ENCODE results near the gene GZMM.

GZMM gene

DNA sequence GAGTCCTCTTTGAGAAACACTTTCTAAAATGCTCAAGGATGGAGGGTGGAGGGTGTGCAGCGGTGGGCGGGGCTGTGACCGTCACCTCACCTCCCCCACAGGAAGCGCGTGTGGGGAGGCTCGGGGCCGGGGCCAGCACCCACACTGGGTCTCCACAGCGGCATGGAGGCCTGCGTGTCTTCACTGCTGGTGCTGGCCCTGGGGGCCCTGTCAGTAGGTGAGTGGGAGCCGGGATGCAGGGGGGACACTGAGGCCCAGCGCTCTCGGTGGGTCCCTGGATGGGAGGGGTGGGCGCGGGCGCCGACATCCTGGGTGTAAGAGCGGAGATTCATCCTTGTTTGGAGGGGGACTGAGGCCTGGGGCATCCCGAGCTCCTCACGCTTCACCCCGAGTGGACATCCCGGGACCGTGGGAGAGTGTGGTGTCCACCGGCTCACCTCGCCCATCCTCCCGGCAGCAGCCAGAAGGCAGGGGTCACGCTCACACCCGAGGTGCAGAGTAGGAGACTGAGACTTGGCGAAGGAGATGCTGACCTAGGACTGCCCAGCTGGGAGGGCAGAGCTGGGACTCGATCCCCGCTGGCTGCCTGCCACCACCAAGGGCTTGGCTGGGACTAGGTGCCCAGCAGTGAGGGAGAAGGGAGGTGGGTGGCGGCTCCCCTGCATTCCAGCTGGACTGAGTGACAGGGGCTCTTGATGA lies at the start of gene GZMM:
Gene GZMM (plus strand): TSS at position 144 of the 699 bp plus-strand sequence. CDS start 19 bp downstream, at position 163.
- Mint-ChIP-seq H3K4me1 (peaks cover 21% of the 10 kb centered on the region), H3K36me3 (peaks cover 11% of the 10 kb centered on the region), H3K27ac (peak within 1 kb of the TSS; percentile 90), H3K9me3 (no peaks in the 10 kb centered on the region), H3K4me3 (peak within 1 kb of the TSS; percentile 80), H3K27me3 (peaks cover 10% of the 10 kb centered on the region)
- CTCF ChIA-PET = interaction anchor here (0.9 to 1.1 kb wide), 2 partner anchors 10 to 12 kb away, joined by 3 read pairs; no protein-coding TSS in a partner anchor
- peak; percentile 86 for DNase-seq

DNA sequence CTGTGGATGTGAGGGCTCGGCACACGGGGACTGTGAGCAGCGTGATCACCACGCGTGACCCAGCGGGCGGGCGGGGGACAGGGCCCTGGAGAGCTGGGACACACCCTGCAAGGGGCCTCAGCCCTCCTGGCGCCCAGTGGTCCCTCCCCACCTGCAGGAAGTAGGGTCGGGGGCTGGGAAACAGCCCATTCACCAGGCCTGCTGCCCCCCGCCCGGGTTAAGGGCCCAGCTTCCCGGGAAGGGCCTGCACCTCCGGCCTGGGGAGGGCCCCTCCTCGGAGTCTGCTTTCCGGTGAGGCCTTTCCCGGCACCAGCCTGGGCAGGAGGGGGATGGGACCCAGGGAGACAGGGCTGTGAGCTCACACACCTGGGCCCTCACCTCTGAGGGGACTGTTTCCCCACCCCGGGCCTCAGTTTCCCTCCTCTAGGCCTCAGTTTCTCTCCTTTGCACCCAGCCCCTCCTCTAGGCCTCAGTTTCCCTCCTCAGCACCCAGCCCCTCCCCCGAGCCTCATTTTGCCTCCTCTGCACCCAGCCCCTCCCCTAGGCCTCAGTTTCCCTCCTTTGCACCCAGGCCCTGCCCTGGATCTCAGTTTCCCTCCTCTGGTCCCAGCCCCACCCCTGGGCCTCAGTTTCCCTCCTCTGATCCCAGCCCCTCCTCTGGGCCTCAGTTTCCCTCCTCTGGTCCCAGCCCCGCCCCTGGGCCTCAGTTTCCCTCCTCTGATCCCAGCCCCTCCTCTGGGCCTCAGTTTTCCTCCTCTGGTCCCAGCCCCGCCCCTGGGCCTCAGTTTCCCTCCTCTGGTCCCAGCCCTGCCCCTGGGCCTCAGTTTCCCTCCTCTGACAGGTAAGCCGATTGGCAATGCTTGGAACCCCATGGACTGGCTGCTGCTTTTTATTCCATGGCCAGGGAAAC lies 49.4 kb upstream of the GZMM start:
- Mint-ChIP-seq H3K27me3 (peaks cover 50% of the 10 kb centered on the region), H3K9me3 (peaks cover 7% of the 10 kb centered on the region), H3K4me1 (peaks cover 21% of the 10 kb centered on the region), H3K36me3 (no peaks in the 10 kb centered on the region), H3K4me3 (no peak overlapping the region), H3K27ac (no peak overlapping the region)
- CTCF ChIA-PET = interaction anchor here (2.7 kb wide), 1 partner anchor 11 kb away, joined by 18 read pairs; no protein-coding TSS in a partner anchor
- no peak for DNase-seq

DNA sequence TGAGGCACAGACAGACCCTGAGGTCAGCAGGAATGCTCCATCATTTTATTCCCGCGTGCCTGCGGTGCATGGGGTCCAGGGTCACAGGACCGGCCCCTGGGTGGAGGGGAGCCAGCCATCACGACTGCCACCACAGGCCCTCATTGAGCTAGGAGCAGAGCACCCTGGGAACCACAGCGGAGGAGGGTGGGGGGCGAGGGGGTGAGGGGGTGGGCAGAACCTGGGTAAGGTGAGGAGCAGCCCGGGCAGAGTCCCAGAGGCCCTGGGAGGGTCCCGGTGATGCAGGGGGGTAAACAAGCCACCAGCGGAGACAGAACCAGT lies 48.8 kb upstream of the GZMM start:
- H3K9me3 Mint-ChIP-seq = peaks cover 7% of the 10 kb centered on the region
- H3K27me3 Mint-ChIP-seq = peaks cover 57% of the 10 kb centered on the region
- peaks cover 15% of the 10 kb centered on the region for H3K4me1 Mint-ChIP-seq
- H3K4me3 Mint-ChIP-seq = no peak overlapping the region
- H3K27ac Mint-ChIP-seq = no peak overlapping the region
- DNase-seq = no peak
- H3K36me3 Mint-ChIP-seq = no peaks in the 10 kb centered on the region
- CTCF ChIA-PET = interaction anchor here (0.6 to 2.7 kb wide), 4 partner anchors 10 to 34 kb away, joined by 3 to 18 read pairs (median 7); no protein-coding TSS in a partner anchor

DNA sequence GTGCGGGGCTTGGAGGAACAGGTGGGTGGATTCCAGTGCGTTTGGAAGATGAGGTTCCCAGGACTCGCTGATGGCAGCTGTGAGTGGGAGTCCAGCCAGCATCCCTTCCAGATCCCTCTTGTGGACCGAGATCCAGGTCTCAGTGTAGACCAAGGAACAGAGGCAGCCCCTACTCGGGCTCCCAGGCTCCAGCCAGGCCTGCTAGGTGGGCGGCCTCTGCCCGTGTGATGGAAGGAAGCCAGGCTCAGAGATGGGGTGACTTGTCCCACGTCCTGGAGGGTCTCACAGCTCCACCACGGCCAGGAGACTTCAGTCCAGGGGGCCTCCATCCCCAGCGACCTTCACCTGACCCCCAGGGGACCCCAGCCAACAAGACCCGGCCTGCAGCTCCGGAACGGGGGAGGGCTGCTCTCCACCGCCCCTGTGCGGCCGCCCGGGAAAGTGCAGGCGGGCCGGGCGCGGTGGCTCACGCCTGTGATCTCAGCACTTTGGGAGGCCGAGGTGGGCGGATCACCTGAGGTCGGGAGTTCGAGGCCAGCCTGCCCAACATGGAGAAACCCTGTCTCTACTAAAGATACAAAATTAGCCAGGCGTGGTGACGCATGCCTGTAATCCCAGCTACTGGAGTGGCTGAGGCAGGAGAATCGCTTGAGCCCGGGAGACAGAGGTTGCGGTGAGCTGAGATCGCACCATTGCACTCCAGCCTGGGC lies 48.3 kb upstream of the GZMM start:
- H3K36me3 Mint-ChIP-seq = no peaks in the 10 kb centered on the region
- peak; percentile 63 for DNase-seq
- peaks cover 7% of the 10 kb centered on the region for H3K9me3 Mint-ChIP-seq
- peaks cover 62% of the 10 kb centered on the region for H3K27me3 Mint-ChIP-seq
- H3K4me3 Mint-ChIP-seq = no peak overlapping the region
- H3K4me1 Mint-ChIP-seq = peaks cover 9% of the 10 kb centered on the region
- CTCF ChIA-PET = interaction anchor here (0.6 to 2.7 kb wide), 4 partner anchors 10 to 34 kb away, joined by 3 to 18 read pairs (median 7); no protein-coding TSS in a partner anchor
- H3K27ac Mint-ChIP-seq = no peak overlapping the region

DNA sequence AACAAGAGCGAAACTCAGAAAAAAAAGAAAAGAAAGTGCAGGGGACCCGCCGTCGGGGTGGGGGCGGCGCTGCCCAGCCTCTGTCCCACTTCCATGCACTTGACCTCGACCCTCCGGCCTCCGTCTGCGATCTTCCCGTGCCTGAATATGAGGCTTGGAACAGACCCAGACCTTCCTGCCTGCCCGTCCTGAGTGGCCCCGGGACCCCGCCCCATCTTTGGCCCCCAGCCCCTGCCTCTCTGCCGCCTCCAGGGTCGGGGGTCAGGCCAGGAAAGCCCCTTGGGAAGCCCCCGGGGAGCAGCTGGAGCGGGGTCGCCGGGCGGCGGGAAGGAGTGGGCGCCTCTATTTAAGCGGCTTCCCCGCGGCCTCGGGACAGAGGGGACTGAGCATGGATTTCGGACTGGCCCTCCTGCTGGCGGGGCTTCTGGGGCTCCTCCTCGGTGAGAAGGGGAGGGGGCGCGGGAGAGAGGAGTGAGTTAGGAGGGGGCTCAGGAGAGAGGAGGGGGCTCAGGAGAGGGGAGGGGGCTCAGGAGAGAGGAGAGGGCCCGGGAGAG lies 47.7 kb upstream of the GZMM start, which contains the start of gene MADCAM1:
Gene MADCAM1 (plus strand): TSS at position 375 of the 554 bp plus-strand sequence. CDS start 14 bp downstream, at position 389.
- Mint-ChIP-seq H3K27ac (no peak within 1 kb of the TSS), H3K4me3 (no peak within 1 kb of the TSS), H3K36me3 (no peaks in the 10 kb centered on the region), H3K4me1 (peaks cover 9% of the 10 kb centered on the region), H3K27me3 (peaks cover 64% of the 10 kb centered on the region), H3K9me3 (peaks cover 7% of the 10 kb centered on the region)
- CTCF ChIA-PET = interaction anchor here (0.8 to 2.7 kb wide), 3 partner anchors 9 to 33 kb away, joined by 3 to 18 read pairs (median 11); no protein-coding TSS in a partner anchor
- no peak for DNase-seq

DNA sequence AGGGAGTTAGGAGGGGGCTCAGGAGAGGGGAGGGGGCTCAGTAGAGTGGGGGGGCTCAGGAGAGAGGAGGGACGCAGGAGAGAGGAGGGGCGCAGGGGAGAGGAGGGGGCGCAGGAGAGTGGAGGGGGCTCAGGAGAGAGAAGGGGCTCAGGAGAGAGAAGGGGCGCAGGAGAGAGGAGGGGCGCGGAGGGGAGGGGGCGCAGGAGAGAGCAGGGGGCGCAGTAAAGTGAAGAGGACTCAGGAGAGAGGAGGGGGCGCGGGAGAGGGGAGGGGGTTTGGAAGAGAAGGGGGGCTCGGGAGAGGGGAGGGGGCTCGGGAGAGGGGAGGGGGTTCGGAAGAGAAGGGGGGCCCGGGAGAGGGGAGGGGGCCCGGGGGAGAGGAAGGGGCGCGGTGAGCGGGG lies 46.9 kb upstream of the GZMM start:
- CTCF ChIA-PET = no interaction called here
- no peak overlapping the region for H3K4me3 Mint-ChIP-seq
- no peak overlapping the region for H3K27ac Mint-ChIP-seq
- H3K9me3 Mint-ChIP-seq = peaks cover 7% of the 10 kb centered on the region
- no peaks in the 10 kb centered on the region for H3K36me3 Mint-ChIP-seq
- DNase-seq = no peak
- peaks cover 9% of the 10 kb centered on the region for H3K4me1 Mint-ChIP-seq
- peaks cover 67% of the 10 kb centered on the region for H3K27me3 Mint-ChIP-seq

DNA sequence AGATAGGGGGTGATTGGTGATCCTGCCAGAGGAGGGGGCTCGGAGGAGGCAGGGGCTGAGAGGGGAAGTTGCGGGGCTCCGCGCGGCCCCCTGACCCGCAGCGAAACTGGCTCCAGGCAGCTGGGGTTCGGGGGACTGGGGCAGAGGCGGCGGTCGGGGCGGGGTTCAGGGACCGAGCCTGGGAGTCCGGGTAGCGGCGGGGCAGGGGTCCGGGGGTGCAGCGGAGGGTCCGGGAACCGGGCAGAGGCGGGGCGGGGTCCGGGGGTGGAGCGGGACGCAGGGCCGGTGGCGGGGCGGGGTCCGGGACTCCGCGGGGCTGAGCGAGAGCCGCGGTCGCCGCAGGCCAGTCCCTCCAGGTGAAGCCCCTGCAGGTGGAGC lies 46.4 kb upstream of the GZMM start:
- H3K27ac Mint-ChIP-seq = no peak overlapping the region
- H3K4me3 Mint-ChIP-seq = no peak overlapping the region
- H3K4me1 Mint-ChIP-seq = peaks cover 11% of the 10 kb centered on the region
- H3K27me3 Mint-ChIP-seq = peaks cover 68% of the 10 kb centered on the region
- CTCF ChIA-PET = interaction anchor here (0.6 kb wide), 1 partner anchor 214 kb away, joined by 3 read pairs; no protein-coding TSS in a partner anchor
- no peaks in the 10 kb centered on the region for H3K36me3 Mint-ChIP-seq
- no peak for DNase-seq
- H3K9me3 Mint-ChIP-seq = peaks cover 8% of the 10 kb centered on the region

DNA sequence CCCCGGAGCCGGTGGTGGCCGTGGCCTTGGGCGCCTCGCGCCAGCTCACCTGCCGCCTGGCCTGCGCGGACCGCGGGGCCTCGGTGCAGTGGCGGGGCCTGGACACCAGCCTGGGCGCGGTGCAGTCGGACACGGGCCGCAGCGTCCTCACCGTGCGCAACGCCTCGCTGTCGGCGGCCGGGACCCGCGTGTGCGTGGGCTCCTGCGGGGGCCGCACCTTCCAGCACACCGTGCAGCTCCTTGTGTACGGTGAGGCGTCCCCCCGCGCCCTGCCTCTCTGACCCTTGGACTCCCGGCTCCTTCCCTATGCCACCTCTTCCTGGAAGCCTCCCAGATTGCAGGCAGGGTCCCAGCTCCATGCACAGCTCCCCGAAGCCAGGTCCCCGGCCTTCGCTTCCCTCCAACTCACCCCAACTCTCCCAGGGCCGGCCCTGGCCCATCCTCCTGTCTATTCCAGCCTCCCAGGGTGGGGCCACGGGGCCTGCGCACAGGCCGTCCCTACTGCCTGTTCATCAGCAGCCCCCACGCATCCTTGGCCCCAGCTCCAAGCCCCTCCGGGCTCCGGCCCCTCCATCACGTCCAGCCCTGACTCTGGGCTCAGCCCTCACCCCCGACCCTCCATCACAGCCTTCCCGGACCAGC lies 45.9 kb upstream of the GZMM start:
- CTCF ChIA-PET = interaction anchor here (0.6 kb wide), 1 partner anchor 214 kb away, joined by 3 read pairs; no protein-coding TSS in a partner anchor
- no peak for DNase-seq
- no peak overlapping the region for H3K4me3 Mint-ChIP-seq
- peaks cover 68% of the 10 kb centered on the region for H3K27me3 Mint-ChIP-seq
- peaks cover 16% of the 10 kb centered on the region for H3K4me1 Mint-ChIP-seq
- H3K36me3 Mint-ChIP-seq = no peaks in the 10 kb centered on the region
- H3K9me3 Mint-ChIP-seq = peaks cover 8% of the 10 kb centered on the region
- no peak overlapping the region for H3K27ac Mint-ChIP-seq

DNA sequence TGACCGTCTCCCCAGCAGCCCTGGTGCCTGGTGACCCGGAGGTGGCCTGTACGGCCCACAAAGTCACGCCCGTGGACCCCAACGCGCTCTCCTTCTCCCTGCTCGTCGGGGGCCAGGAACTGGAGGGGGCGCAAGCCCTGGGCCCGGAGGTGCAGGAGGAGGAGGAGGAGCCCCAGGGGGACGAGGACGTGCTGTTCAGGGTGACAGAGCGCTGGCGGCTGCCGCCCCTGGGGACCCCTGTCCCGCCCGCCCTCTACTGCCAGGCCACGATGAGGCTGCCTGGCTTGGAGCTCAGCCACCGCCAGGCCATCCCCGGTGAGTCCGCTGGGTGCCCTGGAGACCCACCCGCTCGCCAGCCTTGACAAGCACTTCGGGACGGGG lies 45.4 kb upstream of the GZMM start:
- Mint-ChIP-seq H3K27me3 (peaks cover 68% of the 10 kb centered on the region), H3K4me3 (no peak overlapping the region), H3K4me1 (peaks cover 17% of the 10 kb centered on the region), H3K36me3 (no peaks in the 10 kb centered on the region), H3K9me3 (peaks cover 7% of the 10 kb centered on the region), H3K27ac (no peak overlapping the region)
- no peak for DNase-seq
- CTCF ChIA-PET = no interaction called here

DNA sequence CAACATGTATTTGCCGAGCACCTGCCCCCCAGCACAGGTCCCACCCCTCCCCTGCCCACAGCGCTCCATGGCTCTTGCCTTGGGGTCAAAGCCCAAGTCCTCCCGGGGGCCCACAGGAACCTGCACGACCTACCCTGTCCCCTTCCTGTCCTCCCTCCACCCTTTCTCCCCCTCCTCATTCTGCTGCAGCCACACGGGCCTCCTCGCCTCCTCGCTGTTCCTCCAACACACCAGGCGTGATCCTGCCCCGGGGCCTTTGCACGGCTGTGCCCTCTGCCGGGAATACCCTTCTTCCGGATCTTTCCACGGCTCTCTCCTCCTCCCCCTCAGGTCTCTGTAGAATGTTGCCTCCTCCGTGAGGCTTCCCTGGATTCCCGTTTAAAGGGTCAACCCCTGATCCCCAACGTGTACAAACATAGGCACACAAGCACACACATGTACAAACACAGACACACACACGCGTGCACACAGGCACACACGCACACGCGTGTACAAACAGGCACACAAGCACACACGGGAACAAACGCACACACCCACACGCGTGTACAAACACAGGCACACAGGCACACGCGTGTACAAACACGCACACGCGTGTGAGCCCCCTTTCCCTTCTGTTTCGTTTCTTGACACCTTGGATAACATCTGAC lies 44.8 kb upstream of the GZMM start:
- no peak overlapping the region for H3K4me3 Mint-ChIP-seq
- CTCF ChIA-PET = no interaction called here
- no peak for DNase-seq

DNA sequence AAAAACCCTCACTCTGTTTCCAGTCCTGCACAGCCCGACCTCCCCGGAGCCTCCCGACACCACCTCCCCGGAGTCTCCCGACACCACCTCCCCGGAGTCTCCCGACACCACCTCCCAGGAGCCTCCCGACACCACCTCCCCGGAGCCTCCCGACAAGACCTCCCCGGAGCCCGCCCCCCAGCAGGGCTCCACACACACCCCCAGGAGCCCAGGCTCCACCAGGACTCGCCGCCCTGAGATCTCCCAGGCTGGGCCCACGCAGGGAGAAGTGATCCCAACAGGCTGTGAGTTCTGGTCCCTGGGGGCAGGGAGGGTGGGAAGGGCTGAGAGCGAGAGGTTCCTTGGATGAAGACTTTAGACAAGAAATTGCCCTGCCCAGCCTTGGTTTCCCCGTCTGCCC lies 42.2 kb upstream of the GZMM start:
- no peak for DNase-seq
- no peaks in the 10 kb centered on the region for H3K36me3 Mint-ChIP-seq
- H3K4me1 Mint-ChIP-seq = peaks cover 24% of the 10 kb centered on the region
- no peak overlapping the region for H3K27ac Mint-ChIP-seq
- no peak overlapping the region for H3K4me3 Mint-ChIP-seq
- H3K9me3 Mint-ChIP-seq = peaks cover 3% of the 10 kb centered on the region
- CTCF ChIA-PET = no interaction called here
- H3K27me3 Mint-ChIP-seq = peaks cover 43% of the 10 kb centered on the region

More for the DNA sequence above, 44.8 kb upstream of the GZMM start:
- H3K27me3 Mint-ChIP-seq = peaks cover 64% of the 10 kb centered on the region
- no peaks in the 10 kb centered on the region for H3K36me3 Mint-ChIP-seq
- peaks cover 3% of the 10 kb centered on the region for H3K9me3 Mint-ChIP-seq
- no peak overlapping the region for H3K27ac Mint-ChIP-seq
- H3K4me1 Mint-ChIP-seq = peaks cover 14% of the 10 kb centered on the region

DNA sequence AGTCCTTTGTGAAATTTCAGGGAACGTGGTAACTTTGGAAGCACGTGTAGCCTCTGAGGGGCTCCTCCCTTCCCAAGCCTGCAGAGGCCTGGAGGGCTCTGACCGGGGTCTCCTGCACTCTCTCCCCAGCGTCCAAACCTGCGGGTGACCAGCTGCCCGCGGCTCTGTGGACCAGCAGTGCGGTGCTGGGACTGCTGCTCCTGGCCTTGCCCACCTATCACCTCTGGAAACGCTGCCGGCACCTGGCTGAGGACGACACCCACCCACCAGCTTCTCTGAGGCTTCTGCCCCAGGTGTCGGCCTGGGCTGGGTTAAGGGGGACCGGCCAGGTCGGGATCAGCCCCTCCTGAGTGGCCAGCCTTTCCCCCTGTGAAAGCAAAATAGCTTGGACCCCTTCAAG lies 39.2 kb upstream of the GZMM start:
- H3K27me3 Mint-ChIP-seq = peaks cover 16% of the 10 kb centered on the region
- peaks cover 3% of the 10 kb centered on the region for H3K9me3 Mint-ChIP-seq
- no peak overlapping the region for H3K4me3 Mint-ChIP-seq
- DNase-seq = no peak
- CTCF ChIA-PET = interaction anchor here (0.8 to 3.5 kb wide), 2 partner anchors 10 to 14 kb away, joined by 3 to 18 read pairs; partner anchors contain the start of gene MADCAM1
- H3K4me1 Mint-ChIP-seq = peaks cover 37% of the 10 kb centered on the region
- peaks cover 4% of the 10 kb centered on the region for H3K36me3 Mint-ChIP-seq
- H3K27ac Mint-ChIP-seq = no peak overlapping the region
